Germinal center (tissue), 1 donor: ENCODE results near the gene SGF29.
"Not testable (repeated sequence)": the region's sequence is repeated elsewhere in the genome, so short reads cannot be mapped to it uniquely, and the experiment has no call there.

Experiments
- DNase-seq: peaks from one replicate; pipeline ENCODE4 v3.0.0; 2012; ENCODE audit warnings: mixed read lengths, low spot score

The SGF29 gene

DNA sequence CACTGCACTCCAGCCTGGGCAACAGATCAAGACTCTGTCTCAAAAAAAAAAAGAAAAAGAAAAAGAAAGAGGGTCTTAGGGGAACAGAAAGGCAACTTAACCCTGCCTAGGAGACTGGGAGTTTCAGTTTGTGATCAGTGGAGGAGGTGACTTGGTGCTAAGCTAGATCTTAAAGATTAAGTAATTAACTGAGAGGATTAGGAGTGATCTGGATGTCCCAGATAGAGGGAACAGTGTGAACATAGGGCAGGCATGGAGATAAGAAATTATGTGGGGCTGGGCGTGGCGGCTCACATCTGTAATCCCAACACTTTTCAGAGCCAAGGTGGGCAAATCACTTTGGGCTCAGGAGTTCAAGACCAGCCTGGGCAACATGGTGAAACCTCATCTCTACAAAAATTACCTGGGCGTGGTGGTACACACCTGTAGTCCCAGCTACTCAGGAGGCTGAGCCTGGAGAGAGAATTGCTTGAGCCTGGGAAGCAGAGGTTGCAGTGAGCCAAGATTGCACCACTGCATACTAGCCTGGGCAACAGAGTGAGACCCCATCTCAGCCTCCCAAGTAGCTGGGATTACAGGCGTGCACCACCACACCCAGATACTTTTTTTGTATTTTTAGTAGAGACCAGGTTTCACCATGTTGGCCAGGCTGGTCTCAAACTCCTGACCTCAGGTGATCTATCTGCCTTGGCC lies 12.7 kb downstream of the SGF29 start:
- not testable (repeated sequence) for DNase-seq

- no peak for DNase-seq
Measured at GRCh38 chr16:28567292-28567691, 13.6 kb downstream of the SGF29 start.

DNA sequence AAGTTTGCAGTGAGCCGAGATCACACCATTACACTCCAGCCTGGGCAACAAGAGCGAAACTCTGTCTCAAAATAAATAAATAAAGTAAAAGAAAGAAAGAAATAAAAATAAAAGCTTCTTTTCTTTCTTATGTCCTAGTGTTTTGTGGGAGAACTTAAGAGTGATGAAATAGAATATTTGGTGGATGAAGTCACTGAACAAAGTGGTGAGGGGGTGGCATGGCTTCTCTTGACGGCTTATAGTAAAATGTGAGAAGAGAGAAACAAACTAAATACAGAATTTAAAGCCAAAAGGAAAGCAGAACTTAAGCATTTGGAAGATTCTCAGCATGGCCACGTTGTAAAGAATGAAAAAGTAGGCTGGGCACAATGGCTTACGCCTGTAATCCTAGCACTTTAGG lies 15.3 kb downstream of the SGF29 start:
- DNase-seq: no peak

- DNase-seq: no peak
Measured at GRCh38 chr16:28569968-28570752, 16.4 kb downstream of the SGF29 start.

DNA sequence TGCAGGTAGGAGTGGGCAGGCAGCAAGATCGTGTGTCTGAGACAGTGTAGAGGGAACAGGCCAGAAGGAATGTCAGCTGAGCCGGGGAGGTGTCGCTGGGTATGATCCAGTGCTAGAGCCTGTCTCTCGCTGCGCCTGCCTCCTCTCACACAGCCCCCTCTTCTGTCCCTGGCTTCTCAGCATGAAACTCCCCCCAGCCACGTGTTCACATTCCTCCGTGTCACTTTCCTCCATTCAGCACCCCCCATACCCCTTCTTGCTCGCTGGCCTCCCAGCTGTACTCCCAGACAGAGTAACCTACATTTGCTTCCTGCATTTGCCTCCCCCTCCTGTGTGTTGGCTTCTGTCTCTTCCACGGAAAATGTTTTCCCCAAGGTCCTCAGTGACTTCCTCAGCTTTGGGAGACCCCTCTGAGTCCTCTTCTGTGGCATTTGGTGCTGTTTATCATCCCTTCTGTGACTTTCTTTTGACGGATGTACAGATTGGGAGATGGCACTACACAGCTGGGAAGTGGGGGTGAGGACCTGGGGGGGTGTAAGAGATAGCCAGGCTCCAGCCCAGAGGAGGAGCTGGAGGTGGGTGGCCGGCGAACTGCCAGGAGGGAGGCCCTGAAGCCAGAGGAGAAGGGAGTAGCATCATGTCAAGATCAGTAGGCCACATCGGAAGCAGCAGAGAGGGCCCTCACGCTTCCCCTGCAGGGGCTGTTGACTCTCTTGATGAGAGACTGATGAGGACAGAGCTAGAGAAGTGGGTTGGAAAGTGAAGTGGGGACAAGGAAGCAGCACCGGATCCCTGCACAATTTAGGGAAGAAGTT lies 19.2 kb downstream of the SGF29 start:
- DNase-seq: no peak

DNA sequence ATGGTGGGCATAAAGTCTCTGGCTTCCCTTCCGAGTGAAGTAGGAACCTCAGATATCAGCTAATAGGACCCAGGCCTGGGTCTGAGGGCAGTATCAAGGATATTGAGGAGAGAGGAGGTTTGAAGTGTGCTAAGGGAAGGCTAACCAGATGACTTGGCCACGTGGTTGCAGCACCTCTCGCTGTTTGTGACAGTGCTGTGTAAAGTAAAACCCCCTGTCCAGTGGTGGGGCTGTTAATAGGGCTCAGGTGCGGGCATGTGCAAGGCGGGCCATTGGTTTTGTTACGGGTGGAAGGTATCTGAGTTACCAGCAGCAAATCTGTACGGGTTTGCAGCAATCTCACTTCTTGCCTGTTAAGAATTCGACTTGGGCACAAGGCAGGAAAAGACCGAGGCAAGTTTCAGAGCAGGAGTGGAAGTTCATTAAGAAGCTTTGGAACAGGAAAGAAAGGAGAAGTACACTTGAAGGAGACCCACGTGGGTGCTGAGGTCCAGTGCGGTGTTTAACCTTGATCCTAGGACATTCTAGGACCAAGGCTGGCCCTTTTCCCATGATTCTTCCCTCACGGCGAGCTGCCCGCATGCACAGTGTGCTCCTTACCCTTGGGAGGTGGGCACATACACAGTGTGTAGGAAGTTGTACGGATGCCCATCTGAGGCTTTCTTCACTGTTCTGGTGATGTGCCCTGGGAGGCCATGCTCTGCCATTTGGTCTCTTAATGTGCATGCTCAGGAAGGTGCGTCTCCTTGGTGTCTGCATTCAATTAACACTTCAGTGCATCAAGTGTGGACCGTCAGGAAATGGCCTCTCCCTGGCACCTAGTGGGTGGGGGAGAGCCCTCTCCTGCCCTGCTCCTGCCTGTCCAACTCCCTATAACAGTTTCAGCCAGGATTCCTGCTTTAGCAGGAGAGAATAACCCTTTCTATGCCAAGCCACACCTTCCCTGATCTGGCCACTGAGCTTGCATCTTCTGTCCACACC lies 20.3 kb downstream of the SGF29 start:
- no peak for DNase-seq

DNA sequence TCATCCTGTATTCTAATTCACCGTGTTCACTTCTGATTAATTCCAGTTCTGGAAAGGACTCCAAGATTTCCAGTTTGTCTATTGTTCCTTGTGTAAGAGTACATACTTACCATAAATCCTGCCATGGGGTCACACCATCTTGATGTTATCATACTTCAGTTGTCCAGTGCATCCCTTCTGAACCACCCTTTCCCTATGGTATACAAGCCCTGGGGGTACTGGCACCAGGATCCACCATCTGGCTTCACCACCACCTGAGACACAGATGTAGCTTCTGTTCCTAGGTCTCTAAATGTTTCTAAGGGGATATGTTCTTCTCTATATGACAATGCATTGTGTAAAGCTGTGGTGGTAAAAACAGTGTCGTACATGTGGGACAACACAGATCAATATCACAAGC lies 21.2 kb downstream of the SGF29 start:
- DNase-seq: no peak

DNA sequence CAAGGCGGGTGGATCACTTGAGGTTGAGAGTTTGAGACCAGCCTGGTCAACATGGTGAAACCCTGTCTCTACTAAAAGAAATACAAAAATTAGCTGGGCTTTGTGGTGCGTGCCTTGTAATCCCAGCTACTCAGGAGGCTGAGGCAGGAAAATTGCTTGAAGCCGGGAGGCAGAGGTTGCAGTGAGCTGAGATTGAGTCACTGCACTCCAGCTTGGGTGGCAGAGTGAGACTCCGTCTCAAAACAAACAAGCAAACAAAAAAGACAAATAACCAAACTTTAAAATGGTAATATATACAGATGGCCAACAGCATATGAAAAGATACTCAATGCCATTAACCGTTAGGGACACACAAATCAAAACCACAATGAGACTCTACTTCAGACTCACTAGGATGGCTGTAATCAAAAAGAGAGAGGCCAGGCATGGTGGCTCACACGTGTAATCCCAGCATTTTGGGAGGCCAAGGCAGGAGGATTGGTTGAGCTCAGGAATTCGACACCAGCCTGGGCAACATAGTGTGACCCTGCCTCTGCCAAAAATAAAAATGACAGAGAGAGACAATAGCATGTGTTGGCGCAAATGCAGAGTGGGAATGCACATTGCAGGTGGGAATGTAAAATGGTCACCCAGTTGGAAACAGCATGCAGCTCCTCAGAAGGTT lies 21.9 kb downstream of the SGF29 start:
- DNase-seq: no peak

- DNase-seq: no peak
Measured at GRCh38 chr16:28580726-28581315, 27.1 kb downstream of the SGF29 start.

DNA sequence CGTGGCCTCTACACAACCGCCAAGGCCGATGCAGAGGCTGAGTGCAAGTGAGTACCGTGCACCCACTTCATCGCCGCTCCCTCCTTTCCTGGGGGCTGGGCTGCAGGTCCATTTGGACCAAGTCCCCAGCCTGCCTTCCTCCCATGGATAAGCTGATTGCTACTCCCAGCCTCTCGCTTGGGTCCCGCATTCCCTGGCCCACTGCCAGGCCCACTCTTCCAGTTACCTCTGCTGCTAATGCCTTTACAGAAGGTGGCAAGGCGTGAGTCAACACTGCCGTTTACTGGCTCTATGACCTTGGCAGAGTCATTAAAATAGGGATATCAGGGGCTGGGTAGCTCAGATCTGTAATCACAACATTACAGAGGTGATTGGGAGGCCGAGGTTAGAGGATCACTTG lies 32.0 kb downstream of the SGF29 start:
- DNase-seq: no peak

GRCh38 chr16:28586466-28586865 lies 32.7 kb downstream of the SGF29 start:
- no peak for DNase-seq

DNA sequence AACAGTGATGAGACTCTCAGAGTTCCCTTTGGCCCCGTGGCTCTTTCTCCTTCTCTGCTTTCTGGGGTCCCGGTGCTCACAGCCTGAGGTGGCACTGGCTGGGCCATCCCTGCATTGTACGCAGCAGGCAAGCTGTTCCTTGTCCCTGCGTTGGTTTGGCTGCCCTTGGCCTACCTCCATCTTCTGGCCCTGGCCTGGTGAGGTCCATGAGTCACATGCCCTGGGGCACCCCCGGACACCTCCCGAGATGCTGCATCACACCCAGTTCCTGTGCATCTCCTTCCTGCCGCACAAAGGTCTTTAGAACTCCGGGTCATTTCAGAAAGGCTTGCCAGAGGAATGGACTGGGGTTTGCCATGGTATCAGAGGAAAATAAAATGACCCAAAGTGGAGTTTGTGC lies 33.7 kb downstream of the SGF29 start:
- DNase-seq: no peak

DNA sequence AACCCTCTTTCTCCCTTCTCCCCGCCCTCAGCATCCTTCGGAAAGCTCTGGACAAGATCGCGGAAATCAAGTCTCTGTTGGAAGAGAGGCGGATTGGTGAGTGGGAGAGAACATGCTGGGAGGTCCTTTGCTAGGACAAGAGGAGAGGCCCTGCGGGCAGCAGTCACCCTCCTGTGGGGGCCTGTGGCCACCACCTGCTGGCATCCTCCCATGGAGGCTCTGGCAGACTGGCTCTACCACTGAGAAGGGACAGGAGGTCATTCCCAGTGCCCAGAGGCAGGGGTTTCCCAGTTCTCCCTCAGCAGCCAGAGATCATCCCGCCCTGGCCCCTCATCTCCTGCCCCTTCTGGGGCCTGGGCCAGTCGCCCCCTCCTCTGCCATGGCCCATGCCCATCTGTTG lies 35.3 kb downstream of the SGF29 start:
- no peak for DNase-seq

DNA sequence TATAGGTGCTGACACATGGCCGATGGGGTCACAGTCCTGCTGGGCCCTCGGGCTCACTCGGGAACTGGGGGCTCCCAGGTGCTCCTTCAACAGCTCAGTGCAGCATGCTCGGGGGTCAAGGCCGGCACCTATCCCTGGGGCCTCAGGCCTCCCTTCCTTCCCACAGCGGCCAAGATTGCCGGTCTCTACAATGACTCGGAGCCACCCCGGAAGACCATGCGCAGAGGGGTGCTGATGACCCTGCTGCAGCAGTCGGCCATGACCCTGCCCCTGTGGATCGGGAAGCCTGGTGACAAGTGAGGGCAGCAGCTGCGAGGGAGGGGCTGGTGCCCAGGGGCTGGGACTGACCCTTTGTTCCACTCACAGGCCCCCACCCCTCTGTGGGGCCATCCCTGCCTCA lies 36.2 kb downstream of the SGF29 start:
- no peak for DNase-seq

- no peak for DNase-seq
Measured at GRCh38 chr16:28590384-28591340, 36.9 kb downstream of the SGF29 start.

GRCh38 chr16:28591355-28591754 lies 37.6 kb downstream of the SGF29 start:
- DNase-seq: no peak

DNA sequence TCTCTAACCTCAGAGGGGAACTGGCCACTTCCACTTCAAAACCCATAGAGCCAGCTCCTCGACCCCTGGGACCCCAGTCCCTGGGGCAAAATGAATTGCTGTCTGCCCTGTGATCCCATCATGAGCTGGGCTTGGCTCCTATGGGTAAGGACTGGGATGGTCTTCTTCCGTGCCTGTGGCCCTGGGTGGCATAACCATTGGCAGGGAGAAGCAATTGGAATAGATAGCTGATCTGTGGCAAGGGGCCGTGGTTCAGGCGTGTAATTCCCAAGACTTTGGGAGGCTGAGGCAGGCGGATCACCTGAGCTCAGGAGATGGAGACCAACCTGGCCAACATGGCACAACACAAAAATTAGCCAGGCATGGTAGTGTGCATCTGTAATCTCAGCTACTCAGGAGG lies 38.8 kb downstream of the SGF29 start:
- DNase-seq: no peak

GRCh38 chr16:28592979-28593553 lies 39.3 kb downstream of the SGF29 start:
- no peak for DNase-seq

DNA sequence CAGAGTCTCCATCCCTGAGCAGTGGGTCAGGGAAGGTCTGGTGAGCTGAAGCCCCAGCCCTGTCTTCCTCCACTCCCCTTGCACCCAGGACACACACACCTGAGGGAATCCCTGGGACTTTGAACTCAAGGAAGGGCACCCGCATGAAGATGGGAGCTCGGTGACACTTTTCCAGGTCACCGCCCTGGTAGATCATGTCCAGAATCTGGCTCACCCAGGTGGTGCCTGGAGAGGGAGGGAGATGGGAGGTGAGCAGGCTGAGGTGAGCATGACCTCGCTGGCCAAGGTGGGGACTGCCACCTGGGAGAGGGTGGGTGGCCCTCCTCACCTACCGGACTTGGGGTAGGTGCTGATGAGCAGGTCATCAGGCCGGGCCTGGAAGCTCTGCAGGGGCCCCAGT lies 41.7 kb downstream of the SGF29 start:
- not testable (repeated sequence) for DNase-seq
